IMR-90 (cell line): ENCODE results near the gene ARFGAP2. TPM values are rescaled to one million over a fixed set of nuclear protein-coding genes. Genes with fewer than 3 reads are reported as not detected.

Source experiments
- ATAC-seq: fragments of 200-7000 bp; cut with Tn5 transposase; 2 replicates; pipeline ENCODE4 v1.9.1; 2020; ENCODE audit warnings: low read depth, mild to moderate bottlenecking, moderate library complexity
- BruUV-seq: library from RNA; stranded (reverse); fragments of 400-500 nt; replicated peaks from 2 replicates; lab custom pipeline; 2021; lab: Mats Ljungman, UMichigan
- CTCF ChIA-PET: fragments of 300-600 bp; formaldehyde crosslinking; extraction: SDS; loops from one replicate; lab custom pipeline; 2021; ENCODE audit warnings: antibody characterized with exemption; lab: Yijun Ruan, JAX
- POLR2A ChIA-PET: fragments of 300-600 bp; sonication (Branson Sonifier 250); formaldehyde crosslinking; loops from one replicate; lab custom pipeline; 2022; ENCODE audit warnings: antibody characterized with exemption; ENCODE audit not compliant: unreplicated experiment; lab: Charles Lee
- DNase-seq: peaks from one replicate; pipeline ENCODE4 v3.0.0; 2013
- H2AFZ ChIP-seq: replicated peaks from 2 replicates; pipeline ENCODE3; 2013; ENCODE audit warnings: low read length, mild to moderate bottlenecking; ENCODE audit not compliant: poor library complexity
- H2AK5ac ChIP-seq: 2 replicates; pipeline ENCODE4 v1.6.1; 2013; ENCODE audit warnings: low read depth, low read length, inconsistent platforms
- H2AK9ac ChIP-seq: replicated peaks from 2 replicates; pipeline ENCODE3; 2013; ENCODE audit warnings: mild to moderate bottlenecking, low read depth, low read length, moderate library complexity; ENCODE audit not compliant: poor library complexity
- H2BK120ac ChIP-seq: 2 replicates; pipeline ENCODE4 v1.6.1; 2013; ENCODE audit warnings: low read depth, low read length, inconsistent platforms
- H2BK15ac ChIP-seq: 3 replicates; pipeline ENCODE4 v1.6.1; 2013; ENCODE audit warnings: low read depth, low read length, inconsistent platforms
- H2BK20ac ChIP-seq: 2 replicates; pipeline ENCODE4 v1.6.1; 2013; ENCODE audit warnings: low read depth, mild to moderate bottlenecking, inconsistent platforms, low read length, moderate library complexity
- H2BK5ac ChIP-seq: 2 replicates; pipeline ENCODE4 v1.6.1; 2013; ENCODE audit warnings: mild to moderate bottlenecking, low read depth, low read length, inconsistent platforms; ENCODE audit not compliant: poor library complexity, severe bottlenecking
- H3K14ac ChIP-seq: replicated peaks from 2 replicates; pipeline ENCODE4 v1.6.1; 2013; ENCODE audit warnings: low read depth, low read length, inconsistent platforms
- H3K18ac ChIP-seq: 2 replicates; pipeline ENCODE4 v1.6.1; 2013; ENCODE audit warnings: low read depth, low read length, control low read depth
- H3K23ac ChIP-seq: 2 replicates; pipeline ENCODE4 v1.6.1; 2013; ENCODE audit warnings: low read depth, low read length, inconsistent platforms
- H3K27ac ChIP-seq: 2 replicates; pipeline ENCODE4 v1.5.1; 2013; ENCODE audit warnings: mild to moderate bottlenecking, control low read depth, low read length; ENCODE audit not compliant: insufficient read depth
- H3K27me3 ChIP-seq: 2 replicates; pipeline ENCODE4 v1.6.1; 2013; ENCODE audit warnings: low read length; ENCODE audit not compliant: control insufficient read depth, insufficient read depth
- H3K36me3 ChIP-seq: 2 replicates; pipeline ENCODE4 v1.6.1; 2013; ENCODE audit warnings: low read length, mixed read lengths; ENCODE audit not compliant: control insufficient read depth, insufficient read depth
- H3K4ac ChIP-seq: 2 replicates; pipeline ENCODE4 v1.6.1; 2013; ENCODE audit warnings: low read depth, low read length, inconsistent platforms
- H3K4me1 ChIP-seq: 2 replicates; pipeline ENCODE4 v1.6.1; 2013; ENCODE audit warnings: low read length, mixed read lengths; ENCODE audit not compliant: control insufficient read depth, insufficient read depth
- H3K4me2 ChIP-seq: 2 replicates; pipeline ENCODE4 v1.6.1; 2013; ENCODE audit warnings: low read depth, mild to moderate bottlenecking, control low read depth, low read length, moderate library complexity
- H3K4me3 ChIP-seq: 2 replicates; pipeline ENCODE4 v1.5.1; 2013; ENCODE audit warnings: low read depth, mild to moderate bottlenecking, control low read depth, low read length, moderate library complexity; ENCODE audit not compliant: insufficient read depth
- H3K56ac ChIP-seq: 2 replicates; pipeline ENCODE4 v1.6.1; 2013; ENCODE audit warnings: low read length, inconsistent platforms; ENCODE audit not compliant: insufficient read depth; ENCODE audit errors: extremely low read depth
- H3K79me1 ChIP-seq, 2 experiments: 2 replicates each; pipeline ENCODE4 v1.6.1; 2013; ENCODE audit warnings: low read length in 2 of 2, inconsistent platforms in 1 of 2, low read depth in 1 of 2
- H3K9ac ChIP-seq: 2 replicates; pipeline ENCODE4 v1.6.1; 2013; ENCODE audit warnings: low read depth, low read length, control low read depth
- H3K9me1 ChIP-seq: 2 replicates; pipeline ENCODE4 v1.6.1; 2013; ENCODE audit warnings: low read length, inconsistent platforms; ENCODE audit not compliant: insufficient read depth
- H3K9me3 ChIP-seq: 2 replicates; pipeline ENCODE4 v1.6.1; 2013; ENCODE audit warnings: low read length; ENCODE audit not compliant: control insufficient read depth, insufficient read depth
- H4K20me1 ChIP-seq: 2 replicates; pipeline ENCODE4 v1.6.1; 2013; ENCODE audit warnings: low read length, inconsistent platforms; ENCODE audit not compliant: insufficient read depth
- H4K5ac ChIP-seq: 2 replicates; pipeline ENCODE4 v1.6.1; 2013; ENCODE audit warnings: mild to moderate bottlenecking, low read depth, low read length, control low read depth
- H4K8ac ChIP-seq, 2 experiments: 2 replicates each; pipeline ENCODE4 v1.6.1; 2013; ENCODE audit warnings: low read depth in 2 of 2, low read length in 2 of 2, control low read depth in 1 of 2, inconsistent platforms in 1 of 2
- H4K91ac ChIP-seq: 2 replicates; pipeline ENCODE4 v1.6.1; 2013; ENCODE audit warnings: low read depth, low read length, inconsistent platforms; ENCODE audit not compliant: insufficient read depth
- CHD1 ChIP-seq: IDR thresholded peaks from 2 replicates; pipeline ENCODE4 v1.6.1; 2012; ENCODE audit warnings: low read depth, low read length, improper control_type of control experiment
- FOS ChIP-seq: fragments of 150-350 bp; IDR thresholded peaks from 2 replicates; pipeline ENCODE4 v1.6.1; 2016; ENCODE audit warnings: low read depth, low read length
- MAFK ChIP-seq: IDR thresholded peaks from 2 replicates; pipeline ENCODE4 v1.6.1; 2012; ENCODE audit warnings: low read depth, low read length, improper control_type of control experiment
- MAZ ChIP-seq: IDR thresholded peaks from 2 replicates; pipeline ENCODE4 v1.6.1; 2012; ENCODE audit warnings: low read depth, mild to moderate bottlenecking, low read length, improper control_type of control experiment, moderate library complexity, borderline replicate concordance
- NFE2L2 ChIP-seq: fragments of 150-350 bp; IDR thresholded peaks from 2 replicates; pipeline ENCODE4 v1.6.1; 2016; ENCODE audit warnings: low read depth, mild to moderate bottlenecking, low read length
- WGBS, 2 experiments: methylation state at CpG; one replicate each; pipeline versions ENCODE4 v1.1.5 to v1.1.7; 2013; ENCODE audit warnings: missing lambda C conversion rate in 2 of 2; ENCODE audit not compliant: insufficient read length in 1 of 2; ENCODE audit errors: extremely low coverage in 2 of 2; 5-methylcytosine and 5-hydroxymethylcytosine counted together
- dilution Hi-C: fragments of 300-500 bp; cut with HindIII; formaldehyde crosslinking; loops from one replicate; pipeline ENCODE4 v1.14.3; 2018; ENCODE audit warnings: low sequenced_read_pairs; ENCODE audit not compliant: unreplicated experiment
- in situ Hi-C: fragments of 300-500 bp; cut with MboI; formaldehyde crosslinking; loops from 3 replicates; pipeline ENCODE4 v1.14.3; 2019; ENCODE audit warnings: low sequenced_read_pairs, inconsistent platforms, mixed read lengths
- intact Hi-C: fragments of 100-400 bp; cut with micrococcal nuclease; formaldehyde crosslinking; loops from 2 replicates; pipeline ENCODE4 v1.10.0; 2022
- polyA plus RNA-seq, 3 experiments: library from polyadenylated mRNA; depleted of rRNA; stranded (reverse); fragments of >200 nt; gene quantifications; 2 replicates each; pipeline ENCODE4 v1.2.3, GENCODE V29; 2012; ENCODE audit warnings: low replicate concordance in 1 of 3
- total RNA-seq: library from RNA; depleted of rRNA; stranded (reverse); fragments of >200 nt; gene quantifications from 2 replicates; pipeline ENCODE4 v1.2.3, GENCODE V29; 2012
- TF ChIP-seq, protein P1 (sequence below): fragments of 150-350 bp; IDR thresholded peaks from 2 replicates; pipeline ENCODE4 v1.6.1; 2016; ENCODE audit warnings: low read depth, mild to moderate bottlenecking, low read length, moderate library complexity, borderline replicate concordance
- TF ChIP-seq, protein P2 (sequence below): fragments of 150-350 bp; IDR thresholded peaks from 2 replicates; pipeline ENCODE4 v1.6.1; 2017; ENCODE audit warnings: mild to moderate bottlenecking, antibody characterized with exemption, low read length, low read depth

The ARFGAP2 gene
- total and polyA plus RNA-seq, 2 of the 4 experiments (the other 2 are of a cell fraction) = 54.7 to 87.8 TPM

DNA sequence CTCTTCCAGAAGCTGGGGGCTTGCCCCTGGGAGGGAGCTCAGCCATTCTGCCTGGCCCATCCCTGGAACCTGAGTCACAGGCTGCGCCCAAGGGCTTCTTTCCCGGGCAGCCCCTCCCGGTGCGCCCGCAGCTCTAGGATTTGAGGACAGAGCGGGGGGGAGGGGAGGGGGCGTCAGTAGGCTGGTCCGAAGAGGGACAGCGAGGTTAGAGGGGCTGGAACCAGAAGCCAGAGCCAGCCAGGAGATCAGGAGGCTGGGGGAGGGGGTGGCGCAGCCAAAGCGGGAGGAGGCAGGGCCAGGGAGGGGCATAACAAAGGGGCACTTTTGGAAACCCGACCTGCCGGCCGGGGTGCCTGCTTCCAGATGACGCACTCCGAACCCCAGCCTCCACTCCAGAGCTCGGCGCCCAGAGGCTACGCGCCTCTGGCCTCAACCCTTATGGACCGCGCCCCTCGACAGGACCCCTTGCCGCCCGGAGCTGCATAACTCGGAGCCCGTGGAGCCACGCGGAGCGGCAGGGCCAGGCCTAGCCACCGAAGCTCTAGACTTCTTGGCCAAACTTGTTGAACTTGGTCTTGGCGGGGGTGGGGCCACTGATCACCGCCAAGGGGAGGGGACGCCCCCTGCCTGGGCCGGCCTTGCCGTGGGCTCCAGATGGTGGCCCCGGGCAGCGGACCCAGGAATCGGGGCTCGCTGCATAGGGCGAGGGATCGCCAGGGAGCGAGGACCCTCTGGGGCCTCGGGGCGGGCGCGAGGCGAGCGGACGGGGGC lies 8.8 kb upstream of the ARFGAP2 start:
- H4K91ac ChIP-seq = peak overlapping the region; percentile 84
- H3K56ac ChIP-seq = no peak overlapping the region; the same call in 1 of the 2 replicates
- H3K4me2 ChIP-seq = peak overlapping the region; percentile 94
- no peak overlapping the region for H2BK20ac ChIP-seq
- peak overlapping the region; percentile 94 for H4K5ac ChIP-seq
- H2BK120ac ChIP-seq = peak overlapping the region; percentile 38; the same call in 1 of the 2 replicates
- peak overlapping the region; percentile 75 for H2AK5ac ChIP-seq
- H3K4ac ChIP-seq = peak overlapping the region; percentile 82
- ATAC-seq (peak; percentile 34), DNase-seq (peak; percentile 37)
- H3K36me3 ChIP-seq = peaks cover 7% of the 10 kb centered on the region; the same call in 1 of the 2 replicates
- BruUV-seq = no TSS peak
- H3K9me1 ChIP-seq = no peaks in the 10 kb centered on the region
- TF ChIP-seq NFE2L2 (no peak), MAFK (no peak), CHD1 (no peak), MAZ (0 out of 2 replicates have a peak, but pooled peaks have one; percentile 38), FOS (no peak)
- TF ChIP-seq, protein P1, sequence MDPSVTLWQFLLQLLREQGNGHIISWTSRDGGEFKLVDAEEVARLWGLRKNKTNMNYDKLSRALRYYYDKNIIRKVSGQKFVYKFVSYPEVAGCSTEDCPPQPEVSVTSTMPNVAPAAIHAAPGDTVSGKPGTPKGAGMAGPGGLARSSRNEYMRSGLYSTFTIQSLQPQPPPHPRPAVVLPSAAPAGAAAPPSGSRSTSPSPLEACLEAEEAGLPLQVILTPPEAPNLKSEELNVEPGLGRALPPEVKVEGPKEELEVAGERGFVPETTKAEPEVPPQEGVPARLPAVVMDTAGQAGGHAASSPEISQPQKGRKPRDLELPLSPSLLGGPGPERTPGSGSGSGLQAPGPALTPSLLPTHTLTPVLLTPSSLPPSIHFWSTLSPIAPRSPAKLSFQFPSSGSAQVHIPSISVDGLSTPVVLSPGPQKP = no peak
- TF ChIP-seq, protein P2, sequence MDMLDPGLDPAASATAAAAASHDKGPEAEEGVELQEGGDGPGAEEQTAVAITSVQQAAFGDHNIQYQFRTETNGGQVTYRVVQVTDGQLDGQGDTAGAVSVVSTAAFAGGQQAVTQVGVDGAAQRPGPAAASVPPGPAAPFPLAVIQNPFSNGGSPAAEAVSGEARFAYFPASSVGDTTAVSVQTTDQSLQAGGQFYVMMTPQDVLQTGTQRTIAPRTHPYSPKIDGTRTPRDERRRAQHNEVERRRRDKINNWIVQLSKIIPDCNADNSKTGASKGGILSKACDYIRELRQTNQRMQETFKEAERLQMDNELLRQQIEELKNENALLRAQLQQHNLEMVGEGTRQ = no peak
- in situ Hi-C loops = no loop called here
- peak overlapping the region; percentile 95 for H2AFZ ChIP-seq
- peaks cover 4 to 26% of the 10 kb centered on the region in 2 experiments; a peak in 2 of 4 replicates for H3K79me1 ChIP-seq
- H4K8ac ChIP-seq = peak overlapping the region; percentile 75 to 90
- H3K23ac ChIP-seq = peak overlapping the region; percentile 69
- no peaks in the 10 kb centered on the region for H3K27me3 ChIP-seq
- peak overlapping the region; percentile 94 for H3K4me3 ChIP-seq
- dilution Hi-C loops = no loop called here
- peaks cover 4% of the 10 kb centered on the region; the same call in 1 of the 2 replicates for H4K20me1 ChIP-seq
- ChIA-PET CTCF (interaction anchor here (0.8 to 1.0 kb wide), 2 partner anchors 48 to 74 kb away, joined by 3 to 4 read pairs; no protein-coding TSS in a partner anchor), POLR2A (interaction anchor here (0.6 to 1.4 kb wide), 2 partner anchors 69 to 74 kb away, joined by 4 read pairs; no protein-coding TSS in a partner anchor)
- H3K4me1 ChIP-seq = peaks cover 18% of the 10 kb centered on the region
- peak overlapping the region; percentile 72 for H3K9ac ChIP-seq
- peak overlapping the region; percentile 94 for H2AK9ac ChIP-seq
- peak overlapping the region; percentile 80 for H3K14ac ChIP-seq
- H3K18ac ChIP-seq = peak overlapping the region; percentile 76
- peak overlapping the region; percentile 53 for H2BK5ac ChIP-seq
- peak overlapping the region; percentile 21; the same call in 1 of the 3 replicates for H2BK15ac ChIP-seq
- WGBS, 2 experiments = 1% methylated on average over 16 of the region's 50 CpGs; no CpG with 5 or more reads in 1 of the 2 experiments
- H3K9me3 ChIP-seq = no peaks in the 10 kb centered on the region
- intact Hi-C loops = no loop called here
- H3K27ac ChIP-seq = peak overlapping the region; percentile 83
